Hematopoietic multipotent progenitor cell treated with erythropoietin and hydrocortisone succinate and interleukin-3 and kit ligand, for 15 days (in vitro differentiated cells): ENCODE measurements around the gene MRPL37.

Experiments
- DNase-seq: peaks from one replicate; pipeline ENCODE4 v3.0.0-alpha.2; 2015; ENCODE audit warnings: low spot score

The MRPL37 gene

DNA sequence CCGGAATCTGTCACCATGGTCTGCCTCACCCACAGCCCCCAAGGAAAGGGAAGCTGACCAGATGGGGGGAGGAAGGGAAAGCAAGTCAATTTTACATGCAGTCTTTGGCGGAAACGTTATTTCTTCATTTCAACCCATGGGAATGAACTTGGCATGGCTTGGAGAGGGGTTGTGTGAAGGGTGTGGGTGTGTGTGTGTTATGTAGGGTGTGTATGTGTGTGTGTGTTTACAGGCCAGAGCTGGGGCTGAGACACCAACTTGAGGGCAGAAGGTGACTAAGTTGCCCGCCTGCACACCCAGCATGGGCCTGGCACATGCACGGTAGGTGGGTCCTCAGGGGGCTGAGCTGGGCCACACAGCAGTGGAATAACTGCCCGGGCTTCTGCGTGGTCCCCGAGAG, 65.2 kb downstream of the MRPL37 start:
- DNase-seq = no peak

DNA sequence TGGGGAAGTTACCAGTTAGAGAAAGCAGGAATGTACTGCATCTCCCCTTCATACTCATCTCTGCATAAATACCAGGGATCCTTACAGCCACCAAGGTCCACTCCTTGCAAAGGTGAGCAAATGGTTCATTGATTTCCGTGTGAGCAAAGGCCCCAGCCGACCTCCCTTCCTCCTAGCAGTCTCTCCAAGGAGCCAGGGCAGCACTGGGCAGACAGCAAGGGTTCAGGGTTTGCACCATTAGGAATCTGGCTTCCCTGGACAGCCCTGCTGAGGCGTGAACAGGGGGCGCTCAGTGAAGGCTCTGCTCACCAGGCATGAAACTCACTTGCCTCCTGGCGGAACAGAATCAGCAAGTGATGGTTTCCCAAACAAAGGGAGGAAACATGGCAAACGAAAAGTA, 65.7 kb downstream of the MRPL37 start:
- DNase-seq = no peak

DNA sequence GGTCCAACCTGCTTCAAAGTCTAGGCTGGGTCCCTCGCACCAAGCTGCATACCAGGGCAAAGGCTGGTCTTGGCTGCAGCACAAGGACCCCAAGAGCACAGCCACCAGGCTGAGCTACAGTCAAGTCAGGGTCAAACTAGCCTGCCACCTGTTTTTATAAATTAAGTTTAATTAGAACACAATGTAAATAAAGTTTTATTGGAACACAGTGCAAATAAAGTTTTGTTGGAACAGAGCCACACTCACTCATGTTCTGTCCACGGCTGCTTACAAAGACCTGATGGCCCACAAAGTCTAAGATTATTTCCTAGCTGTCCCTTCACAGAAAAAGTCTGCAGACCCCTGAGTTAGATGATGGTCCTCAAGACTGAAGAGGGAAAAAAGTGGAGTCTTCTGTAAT, 66.2 kb downstream of the MRPL37 start:
- DNase-seq = no peak

DNA sequence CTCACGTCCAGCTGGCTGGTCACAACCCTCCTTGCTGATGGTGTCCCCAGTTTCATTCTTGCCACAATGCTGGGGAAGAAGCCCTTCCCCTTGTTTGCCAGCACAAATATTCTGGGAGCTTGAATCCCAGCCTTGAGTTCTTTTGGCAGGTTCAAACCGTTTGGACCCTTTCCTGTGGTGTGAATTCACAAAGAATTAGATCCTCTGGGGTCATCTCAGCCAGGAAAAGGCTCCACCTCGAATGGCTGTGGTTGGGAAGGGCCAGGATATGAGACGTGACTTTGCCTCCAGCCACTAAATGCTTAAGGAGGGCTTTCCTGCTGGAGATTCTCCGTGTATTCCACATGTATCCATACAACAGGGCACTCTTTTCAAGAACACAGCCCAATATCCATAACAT, 66.9 kb downstream of the MRPL37 start:
- no peak for DNase-seq
